ENCODE measurements around the gene ALDH1L1.

Gene ALDH1L1

GRCh38 chr3:126112531-126113237 lies 67.7 kb downstream of the ALDH1L1 start:
- DNase-seq: no peak
- in situ Hi-C loops (cut with HindIII; ENCODE audit: low pct_ligation_motif_present, low pct_unique_long_range_greater_than_20kb, low sequenced_read_pairs): no loop called here

- DNase-seq: no peak
These were observed 68.6 kb downstream of the ALDH1L1 start for GRCh38 chr3:126111566-126112475.

GRCh38 chr3:126111126-126111551 lies 69.2 kb downstream of the ALDH1L1 start:
- in situ Hi-C loops (cut with HindIII; ENCODE audit: low pct_ligation_motif_present, low pct_unique_long_range_greater_than_20kb, low sequenced_read_pairs): no loop called here
- DNase-seq: no peak

More at GRCh38 chr3:126111566-126112475, 68.6 kb downstream of the ALDH1L1 start:
- in situ Hi-C loops (cut with HindIII; ENCODE audit: low pct_ligation_motif_present, low pct_unique_long_range_greater_than_20kb, low sequenced_read_pairs): no loop called here

- in situ Hi-C loops (cut with HindIII; ENCODE audit: low pct_ligation_motif_present, low pct_unique_long_range_greater_than_20kb, low sequenced_read_pairs): no loop called here
- DNase-seq: no peak
These were observed 69.8 kb downstream of the ALDH1L1 start for GRCh38 chr3:126110431-126111125.

- in situ Hi-C loops (cut with HindIII; ENCODE audit: low pct_ligation_motif_present, low pct_unique_long_range_greater_than_20kb, low sequenced_read_pairs): no loop called here
- no peak for DNase-seq
These were observed 70.5 kb downstream of the ALDH1L1 start for GRCh38 chr3:126109880-126110235.

- DNase-seq: no peak
- in situ Hi-C loops (cut with HindIII; ENCODE audit: low pct_ligation_motif_present, low pct_unique_long_range_greater_than_20kb, low sequenced_read_pairs): no loop called here
These were observed 71.1 kb downstream of the ALDH1L1 start for GRCh38 chr3:126109146-126109879.

GRCh38 chr3:126108676-126109050 lies 71.7 kb downstream of the ALDH1L1 start:
- no peak for DNase-seq
- in situ Hi-C loops (cut with HindIII; ENCODE audit: low pct_ligation_motif_present, low pct_unique_long_range_greater_than_20kb, low sequenced_read_pairs): no loop called here

GRCh38 chr3:126107957-126108675 lies 72.3 kb downstream of the ALDH1L1 start:
- in situ Hi-C loops (cut with HindIII; ENCODE audit: low pct_ligation_motif_present, low pct_unique_long_range_greater_than_20kb, low sequenced_read_pairs): no loop called here
- no peak for DNase-seq

- in situ Hi-C loops (cut with HindIII; ENCODE audit: low pct_ligation_motif_present, low pct_unique_long_range_greater_than_20kb, low sequenced_read_pairs): no loop called here
- DNase-seq: no peak
These were observed 73.0 kb downstream of the ALDH1L1 start for GRCh38 chr3:126107203-126107939.

- DNase-seq: no peak
- in situ Hi-C loops (cut with HindIII; ENCODE audit: low pct_ligation_motif_present, low pct_unique_long_range_greater_than_20kb, low sequenced_read_pairs): no loop called here
These were observed 73.8 kb downstream of the ALDH1L1 start for GRCh38 chr3:126106336-126107202.

GRCh38 chr3:126105691-126106187 lies 74.6 kb downstream of the ALDH1L1 start:
- no peak for DNase-seq
- in situ Hi-C loops (cut with HindIII; ENCODE audit: low pct_ligation_motif_present, low pct_unique_long_range_greater_than_20kb, low sequenced_read_pairs): no loop called here

GRCh38 chr3:126104742-126105605 lies 75.4 kb downstream of the ALDH1L1 start:
- no peak for DNase-seq
- in situ Hi-C loops (cut with HindIII; ENCODE audit: low pct_ligation_motif_present, low pct_unique_long_range_greater_than_20kb, low sequenced_read_pairs): no loop called here

- DNase-seq: no peak
- in situ Hi-C loops (cut with HindIII; ENCODE audit: low pct_ligation_motif_present, low pct_unique_long_range_greater_than_20kb, low sequenced_read_pairs): no loop called here
These were observed 76.3 kb downstream of the ALDH1L1 start for GRCh38 chr3:126104028-126104635.

GRCh38 chr3:126103121-126104027 lies 77.0 kb downstream of the ALDH1L1 start:
- in situ Hi-C loops (cut with HindIII; ENCODE audit: low pct_ligation_motif_present, low pct_unique_long_range_greater_than_20kb, low sequenced_read_pairs): no loop called here
- DNase-seq: no peak
